ENCODE results near the gene LCE2C.

The LCE2C gene

DNA sequence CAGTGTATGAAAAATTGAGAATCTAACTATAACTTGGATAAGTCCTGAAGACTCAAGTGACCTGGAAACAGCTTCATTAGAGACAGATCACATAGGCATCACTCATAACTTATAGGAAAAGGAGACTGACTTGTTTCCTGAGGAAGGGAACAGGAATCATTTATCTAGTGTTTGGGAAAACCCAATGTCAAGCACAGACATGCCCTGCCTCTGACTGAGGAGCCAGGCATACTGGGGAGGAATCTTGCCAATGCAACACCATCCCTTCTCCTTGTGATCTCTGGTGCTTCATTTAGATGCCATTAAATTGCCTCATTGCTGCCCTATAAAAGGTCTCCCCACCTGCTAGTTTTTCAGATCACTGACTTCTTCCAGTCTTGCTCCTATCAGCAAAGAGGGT is 43.2 kb downstream of the LCE2C start:
- no peak for DNase-seq (ENCODE audit: low read depth in 2 of 3, low spot score in 2 of 3)

DNA sequence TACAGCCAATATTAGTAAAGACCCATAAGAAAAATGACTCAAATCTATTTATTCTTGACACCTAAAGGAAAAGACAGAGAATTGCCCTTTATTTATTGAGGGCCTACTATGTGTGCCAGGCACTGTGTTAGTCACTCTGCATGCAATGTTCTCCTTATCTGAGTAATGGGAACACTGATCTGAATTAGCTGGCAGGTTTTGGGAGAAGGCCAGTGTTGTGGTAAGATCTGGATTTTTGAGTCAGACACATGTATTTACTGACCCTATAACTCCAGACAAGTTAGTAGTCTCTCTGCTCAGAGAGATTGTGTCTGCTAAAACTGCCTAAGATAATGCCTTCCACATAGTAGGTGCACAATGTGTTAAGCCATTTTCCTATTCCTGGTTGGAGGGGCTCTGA is 50.2 kb downstream of the LCE2C start:
- DNase-seq (ENCODE audit: low read depth in 2 of 3, low spot score in 2 of 3): no peak

All from activated CD8-positive, alpha-beta memory T cell treated with anti-CD3 and anti-CD28 coated beads for 48 hours (primary cell).